Stimulated activated naive CD8-positive, alpha-beta T cell treated with anti-CD3 and anti-CD28 coated beads, Interleukin-15, amount 100 ng/mL, for 72 hours (primary cell): Measurements from ENCODE around the gene C9orf85.
A peak's percentile ranks its signal among the peaks of the same experiment; 100 is the strongest.
"Not testable (repeated sequence)": the region's sequence is repeated elsewhere in the genome, so short reads cannot be mapped to it uniquely, and the experiment has no call there.

Experiments
- ATAC-seq: fragments of 150-1000 bp; cut with Tn5 transposase; 2 replicates; pipeline ENCODE4 v1.10.0; 2021; ENCODE audit warnings: mild to moderate bottlenecking, moderate library complexity
- DNase-seq, 2 donors: peaks; one replicate each; pipeline ENCODE4 v3.0.0; 2021 to 2022
- H3K27ac Mint-ChIP-seq, 2 donors: one replicate each; pipeline ENCODE4 v1.8.0; 2022; ENCODE audit warnings: mild to moderate bottlenecking in 2 of 2, mixed read lengths in 2 of 2, moderate library complexity in 2 of 2
- H3K27me3 Mint-ChIP-seq: one replicate; pipeline ENCODE4 v1.8.0; 2022; ENCODE audit warnings: mixed read lengths
- H3K4me1 Mint-ChIP-seq: one replicate; pipeline ENCODE4 v1.8.0; 2022; ENCODE audit warnings: mild to moderate bottlenecking, mixed read lengths
- H3K4me3 Mint-ChIP-seq, 2 donors: one replicate each; pipeline ENCODE4 v1.8.0; 2022; ENCODE audit warnings: mild to moderate bottlenecking in 2 of 2, mixed read lengths in 2 of 2, moderate library complexity in 1 of 2
- H3K9me3 Mint-ChIP-seq, 2 donors: one replicate each; pipeline ENCODE4 v1.8.0; 2022; ENCODE audit warnings: mixed read lengths in 2 of 2

The C9orf85 gene

GRCh38 chr9:71990466-71990865 lies 79.0 kb downstream of the C9orf85 start:
- no peak overlapping the region for H3K27ac Mint-ChIP-seq
- no peak for ATAC-seq
- DNase-seq = no peak

GRCh38 chr9:72005451-72005850 lies 94.0 kb downstream of the C9orf85 start:
- no peak overlapping the region for H3K27ac Mint-ChIP-seq
- ATAC-seq (no peak), DNase-seq (no peak)
- H3K4me3 Mint-ChIP-seq = no peak overlapping the region
- H3K4me1 Mint-ChIP-seq = no peaks in the 10 kb centered on the region
- H3K27me3 Mint-ChIP-seq = no peaks in the 10 kb centered on the region
- H3K9me3 Mint-ChIP-seq = no peaks in the 10 kb centered on the region

More at GRCh38 chr9:71990466-71990865, 79.0 kb downstream of the C9orf85 start:
- Mint-ChIP-seq H3K9me3 (no peaks in the 10 kb centered on the region), H3K4me1 (no peaks in the 10 kb centered on the region), H3K27me3 (no peaks in the 10 kb centered on the region), H3K4me3 (no peak overlapping the region)

DNA sequence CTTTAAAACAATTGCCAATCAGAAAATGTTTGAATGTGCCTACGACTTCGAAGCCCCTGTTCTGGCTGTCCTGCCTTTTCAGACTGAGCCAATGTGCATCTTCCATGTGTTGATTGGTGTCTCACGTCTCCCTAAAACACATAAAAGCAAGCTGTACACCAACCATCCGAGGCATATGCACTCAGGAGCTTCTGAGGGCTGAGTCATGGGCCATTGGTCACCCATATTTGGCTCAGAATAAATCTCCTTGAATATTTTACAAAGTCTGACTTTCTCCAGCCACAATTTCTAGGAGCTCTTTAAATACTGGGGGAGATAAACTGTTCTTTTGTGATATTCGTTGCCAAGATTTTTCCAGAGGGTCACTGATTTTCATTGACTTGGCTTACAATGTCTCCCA lies 95.1 kb downstream of the C9orf85 start:
- Mint-ChIP-seq H3K9me3 (no peaks in the 10 kb centered on the region), H3K27ac (no peak overlapping the region), H3K4me1 (no peaks in the 10 kb centered on the region), H3K27me3 (no peaks in the 10 kb centered on the region), H3K4me3 (no peak overlapping the region)
- DNase-seq (no peak), ATAC-seq (no peak)

DNA sequence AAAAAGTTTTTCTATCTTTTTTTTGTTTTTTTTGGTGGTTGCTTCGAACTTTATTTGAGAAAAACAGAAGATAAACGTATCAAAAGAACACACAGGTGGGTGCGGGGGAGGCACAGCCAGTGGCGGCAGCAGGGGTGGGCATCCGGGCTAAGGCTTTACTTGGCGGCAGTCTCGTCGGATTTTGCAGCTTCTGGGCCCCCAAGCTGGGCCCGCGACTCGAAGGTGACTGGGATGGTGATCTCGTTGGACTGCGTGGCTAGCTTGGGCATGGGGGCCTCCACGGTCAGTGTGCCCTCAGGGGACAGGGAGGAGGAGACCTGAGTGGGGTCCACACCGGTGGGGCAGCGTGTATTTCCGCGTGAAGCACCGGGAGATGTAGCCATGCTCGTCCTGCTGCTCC lies 96.3 kb downstream of the C9orf85 start:
- not testable (repeated sequence) for H3K27me3 Mint-ChIP-seq, H3K9me3 Mint-ChIP-seq, H3K4me3 Mint-ChIP-seq, H3K27ac Mint-ChIP-seq, DNase-seq, H3K4me1 Mint-ChIP-seq, ATAC-seq

DNA sequence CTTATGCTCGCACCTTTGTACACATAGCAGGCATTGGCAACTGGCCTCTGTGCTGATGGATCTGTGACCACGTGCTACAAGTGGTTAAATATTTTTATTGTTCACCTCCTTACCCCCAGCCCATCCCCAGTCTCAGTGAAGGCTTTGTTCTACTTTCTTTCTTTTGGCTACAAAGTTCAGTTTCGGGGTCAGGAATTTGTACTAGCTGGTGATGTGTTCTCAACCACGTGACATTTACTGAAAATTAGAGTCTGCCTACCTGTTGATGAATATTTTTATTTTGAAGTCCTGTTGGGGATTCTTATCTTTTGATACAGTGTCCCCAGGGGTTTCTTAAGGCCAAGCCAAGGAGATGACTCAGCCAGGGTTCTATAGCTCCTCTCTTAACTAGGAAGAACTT lies 101.2 kb downstream of the C9orf85 start:
- Mint-ChIP-seq H3K4me3 (no peak overlapping the region), H3K4me1 (peaks cover 12% of the 10 kb centered on the region), H3K9me3 (no peaks in the 10 kb centered on the region), H3K27ac (no peak overlapping the region), H3K27me3 (no peaks in the 10 kb centered on the region)
- no peak for DNase-seq
- ATAC-seq = peak; percentile 15

DNA sequence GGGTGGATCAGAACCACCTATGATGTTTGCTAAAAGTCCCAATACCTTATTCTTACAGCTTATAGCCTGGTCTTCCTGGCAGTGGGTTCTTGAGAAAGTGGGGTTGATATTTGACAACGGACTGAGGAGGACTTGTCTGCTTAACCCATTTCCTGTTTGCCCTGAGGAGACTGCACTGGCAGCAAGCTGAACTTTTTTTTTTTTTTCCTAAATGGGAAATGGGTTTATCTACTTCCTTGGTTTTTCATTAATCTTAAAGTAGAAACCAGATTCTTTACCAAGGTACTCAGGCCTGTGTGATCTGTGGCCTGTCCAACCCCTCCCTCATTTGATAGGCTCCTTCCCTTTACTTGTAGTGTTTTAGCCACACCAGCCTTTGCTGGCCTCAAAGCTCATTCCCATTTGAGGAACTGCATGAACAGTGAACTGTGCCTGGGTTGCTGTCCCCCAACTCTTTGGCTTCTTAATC lies 101.9 kb downstream of the C9orf85 start:
- H3K4me1 Mint-ChIP-seq = peaks cover 12% of the 10 kb centered on the region
- H3K27me3 Mint-ChIP-seq = no peaks in the 10 kb centered on the region
- ATAC-seq = no peak

GRCh38 chr9:72022841-72023240 lies 111.4 kb downstream of the C9orf85 start:
- H3K27me3 Mint-ChIP-seq = no peaks in the 10 kb centered on the region
- no peak overlapping the region for H3K4me3 Mint-ChIP-seq
- H3K4me1 Mint-ChIP-seq = peaks cover 4% of the 10 kb centered on the region
- DNase-seq (no peak), ATAC-seq (no peak)
- H3K9me3 Mint-ChIP-seq = no peaks in the 10 kb centered on the region
- peak overlapping the region in 1 of 2 donors; percentile 3 for H3K27ac Mint-ChIP-seq

More for the DNA sequence above, 101.9 kb downstream of the C9orf85 start:
- Mint-ChIP-seq H3K4me3 (no peak overlapping the region), H3K9me3 (no peaks in the 10 kb centered on the region), H3K27ac (peak overlapping the region; percentile 62 to 85)
- no peak for DNase-seq
